Lower leg skin (tissue), 4 donors: ENCODE data around the gene ABCC9. TPM values are rescaled to one million over a fixed set of nuclear protein-coding genes. Genes with fewer than 3 reads are reported as not detected.
"Not testable (repeated sequence)": the region's sequence is repeated elsewhere in the genome, so short reads cannot be mapped to it uniquely, and the experiment has no call there.

Experiments used
- DNase-seq, 2 donors: peaks; one replicate each; pipeline ENCODE4 v3.0.0-alpha.2; 2019; ENCODE audit warnings: low spot score in 2 of 2
- H3K4me3 ChIP-seq: fragments of 200-600 bp; sonication (generic); 2 replicates; pipeline ENCODE4 v1.5.1; 2017; ENCODE audit warnings: mild to moderate bottlenecking, low read depth; ENCODE audit not compliant: poor library complexity, severe bottlenecking
- POLR2A ChIP-seq, 2 donors: fragments of 450-650 bp; IDR thresholded peaks; one replicate each; pipeline ENCODE4 v1.6.1; 2016 to 2017; ENCODE audit warnings: antibody characterized with exemption in 2 of 2, mild to moderate bottlenecking in 1 of 2, moderate library complexity in 1 of 2
- WGBS, 2 donors: methylation state at CpG; one replicate each; pipeline ENCODE4 v1.1.5; 2018; 5-methylcytosine and 5-hydroxymethylcytosine counted together
- intact Hi-C: fragments of 100-400 bp; cut with DNase I; formaldehyde crosslinking; loops from one replicate; pipeline ENCODE4 v1.15.0; 2023; ENCODE audit warnings: low total_unique reads
- total RNA-seq, 4 donors: library from RNA; depleted of rRNA; stranded (reverse); fragments of >200 nt; gene quantifications; one replicate each; pipeline ENCODE4 v1.1.0, GENCODE V29; 2016
- TF ChIP-seq, protein P1 (sequence below), 3 donors: fragments of 450-650 bp; IDR thresholded peaks; one replicate each; pipeline ENCODE4 v1.5.1; 2016; ENCODE audit warnings: antibody characterized with exemption in 3 of 3, mild to moderate bottlenecking in 3 of 3, moderate library complexity in 2 of 3

The ABCC9 gene
- total RNA-seq, 4 donors from 2014 or later = 2.5 to 15.9 (median 7.2) TPM

GRCh38 chr12:21933656-21934055, 7.6 kb downstream of the ABCC9 start:
- H3K4me3 ChIP-seq = no peak overlapping the region
- intact Hi-C loops = no loop called here
- DNase-seq = no peak
- TF ChIP-seq, protein P1, sequence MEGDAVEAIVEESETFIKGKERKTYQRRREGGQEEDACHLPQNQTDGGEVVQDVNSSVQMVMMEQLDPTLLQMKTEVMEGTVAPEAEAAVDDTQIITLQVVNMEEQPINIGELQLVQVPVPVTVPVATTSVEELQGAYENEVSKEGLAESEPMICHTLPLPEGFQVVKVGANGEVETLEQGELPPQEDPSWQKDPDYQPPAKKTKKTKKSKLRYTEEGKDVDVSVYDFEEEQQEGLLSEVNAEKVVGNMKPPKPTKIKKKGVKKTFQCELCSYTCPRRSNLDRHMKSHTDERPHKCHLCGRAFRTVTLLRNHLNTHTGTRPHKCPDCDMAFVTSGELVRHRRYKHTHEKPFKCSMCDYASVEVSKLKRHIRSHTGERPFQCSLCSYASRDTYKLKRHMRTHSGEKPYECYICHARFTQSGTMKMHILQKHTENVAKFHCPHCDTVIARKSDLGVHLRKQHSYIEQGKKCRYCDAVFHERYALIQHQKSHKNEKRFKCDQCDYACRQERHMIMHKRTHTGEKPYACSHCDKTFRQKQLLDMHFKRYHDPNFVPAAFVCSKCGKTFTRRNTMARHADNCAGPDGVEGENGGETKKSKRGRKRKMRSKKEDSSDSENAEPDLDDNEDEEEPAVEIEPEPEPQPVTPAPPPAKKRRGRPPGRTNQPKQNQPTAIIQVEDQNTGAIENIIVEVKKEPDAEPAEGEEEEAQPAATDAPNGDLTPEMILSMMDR (IDR thresholded peaks at IDR 0.05) = no peak
- TF ChIP-seq POLR2A (IDR thresholded peaks at IDR 0.05) = no peak
- WGBS, 2 donors = 80 to 91% methylated on average over 4 of the region's 4 CpGs

DNA sequence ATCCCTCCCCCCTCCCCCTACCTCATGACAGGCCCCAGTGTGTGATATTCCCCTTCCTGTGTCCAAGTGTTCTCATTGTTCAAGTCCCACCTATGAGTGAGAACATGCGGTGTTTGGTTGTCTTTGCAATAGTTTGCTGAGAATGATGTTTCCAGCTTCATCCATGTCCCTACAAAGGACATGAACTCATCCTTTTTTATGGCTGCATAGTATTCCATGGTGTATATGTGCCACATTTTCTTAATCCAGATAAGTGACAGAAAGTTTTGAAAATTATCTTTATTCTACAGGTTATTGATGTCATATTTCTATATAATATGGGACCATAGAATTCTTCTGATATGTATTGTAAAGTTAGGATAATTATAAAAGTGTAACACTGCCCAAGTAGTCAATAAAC, 11.3 kb downstream of the ABCC9 start:
- WGBS, 2 donors = 93 to 100% methylated on average over 1 of the region's 1 CpG
- intact Hi-C loops, DNase-seq, H3K4me3 ChIP-seq: not testable (repeated sequence)

GRCh38 chr12:21925296-21925913, 15.8 kb downstream of the ABCC9 start:
- TF ChIP-seq, protein P1 (IDR thresholded peaks at IDR 0.05) = no peak
- no peak for TF ChIP-seq POLR2A (IDR thresholded peaks at IDR 0.05)
- 87 to 94% methylated on average over 3 of the region's 3 CpGs for WGBS, 2 donors
- H3K4me3 ChIP-seq = no peak overlapping the region
- DNase-seq = no peak
- intact Hi-C loops = no loop called here

DNA sequence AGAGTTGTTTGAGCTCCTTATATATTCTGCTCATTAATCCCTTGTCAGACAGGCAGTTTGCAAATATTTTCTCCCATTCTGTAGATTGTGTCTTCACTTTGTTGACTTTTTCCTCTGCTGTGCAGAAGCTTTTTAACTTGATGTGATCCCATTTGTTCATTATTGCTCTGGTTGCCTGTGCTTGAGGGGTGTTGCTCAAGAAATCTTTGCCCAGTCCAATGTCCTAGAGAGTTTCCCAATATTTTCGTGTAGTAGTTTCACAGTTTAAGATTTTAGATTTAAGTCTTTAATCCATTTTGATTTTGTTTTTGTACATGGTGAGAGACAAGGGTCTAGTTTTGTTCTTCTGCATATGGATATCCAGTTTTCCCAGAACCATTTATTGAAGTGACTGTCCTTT, 19.8 kb downstream of the ABCC9 start:
- intact Hi-C loops = no loop called here
- DNase-seq = no peak
- no peak overlapping the region for H3K4me3 ChIP-seq
- WGBS, 2 donors = 76 to 87% methylated on average over 1 of the region's 1 CpG
- TF ChIP-seq POLR2A (IDR thresholded peaks at IDR 0.05) = no peak
- TF ChIP-seq, protein P1 (IDR thresholded peaks at IDR 0.05) = no peak

DNA sequence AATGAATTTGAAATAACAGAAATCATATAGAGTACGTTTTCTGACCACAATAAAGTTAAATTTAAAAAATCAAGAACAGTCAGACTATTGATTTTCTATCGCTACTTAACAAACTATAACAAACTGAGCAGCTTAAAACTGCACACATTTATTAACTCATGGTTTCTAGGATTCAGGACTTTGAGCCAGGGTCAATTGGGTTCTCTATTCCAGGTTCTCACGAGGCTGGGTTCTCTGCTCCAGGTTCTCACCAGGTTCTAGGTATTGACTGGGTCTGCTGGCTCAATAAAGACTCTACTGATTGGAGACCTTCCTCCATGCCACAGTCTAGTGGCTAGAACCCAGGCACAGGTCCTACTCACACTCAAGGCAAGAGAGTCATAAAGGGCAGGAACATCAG, 22.8 kb downstream of the ABCC9 start:
- no peak overlapping the region for H3K4me3 ChIP-seq
- intact Hi-C loops = no loop called here
- no peak for TF ChIP-seq POLR2A (IDR thresholded peaks at IDR 0.05)
- TF ChIP-seq, protein P1 (IDR thresholded peaks at IDR 0.05) = no peak
- WGBS, 2 donors = 83% methylated on average over 3 of the region's 3 CpGs
- no peak for DNase-seq

DNA sequence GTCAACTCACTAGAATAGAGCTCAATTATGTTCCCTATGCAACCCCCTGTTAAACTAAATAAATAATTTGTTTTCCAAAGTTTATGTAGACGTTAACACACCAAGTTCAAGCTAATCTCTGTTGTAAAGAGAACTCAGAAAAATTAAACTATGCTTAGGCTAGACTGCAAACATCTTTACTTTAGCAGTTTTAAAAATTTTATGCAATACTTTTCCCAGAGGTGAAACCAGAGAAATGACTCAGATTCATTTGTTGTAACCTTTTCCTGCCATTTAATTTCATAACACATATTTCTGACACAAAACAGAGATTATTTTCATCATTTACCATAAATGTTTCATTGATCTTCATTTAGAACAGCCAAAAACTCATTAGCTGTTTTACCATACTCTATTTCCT, 27.4 kb downstream of the ABCC9 start:
- no peak overlapping the region for H3K4me3 ChIP-seq
- 66 to 92% methylated on average over 1 of the region's 1 CpG for WGBS, 2 donors
- DNase-seq = no peak
- intact Hi-C loops = no loop called here
- no peak for TF ChIP-seq POLR2A (IDR thresholded peaks at IDR 0.05)

- H3K4me3 ChIP-seq = no peak overlapping the region
- TF ChIP-seq POLR2A (IDR thresholded peaks at IDR 0.05) = no peak
- TF ChIP-seq, protein P1 (IDR thresholded peaks at IDR 0.05) = no peak
- intact Hi-C loops = no loop called here
- WGBS, 2 donors = 75 to 85% methylated on average over 3 of the region's 3 CpGs
- no peak for DNase-seq
Observed at GRCh38 chr12:21912318-21912717, 28.9 kb downstream of the ABCC9 start.
